B cell (primary cell): ENCODE measurements around the gene TOP3B. TPM values are rescaled to one million over a fixed set of nuclear protein-coding genes. Genes with fewer than 3 reads are reported as not detected.

Experiments used
- ATAC-seq: fragments of 200-7000 bp; cut with Tn5 transposase; one replicate; pipeline ENCODE4 v1.10.0; 2021; ENCODE audit warnings: low read depth, mild to moderate bottlenecking, moderate number of reproducible peaks, moderate library complexity
- CTCF ChIA-PET: fragments of 350-600 bp; sonication (Branson Sonifier 250); formaldehyde crosslinking; loops from one replicate; lab custom pipeline; 2021; ENCODE audit warnings: antibody characterized with exemption, inconsistent platforms; lab: Charles Lee
- POLR2A ChIA-PET: fragments of 350-600 bp; sonication (Branson Sonifier 250); formaldehyde crosslinking; loops from one replicate; lab custom pipeline; 2021; ENCODE audit warnings: antibody characterized with exemption; lab: Charles Lee
- DNase-seq: peaks from one replicate; pipeline ENCODE4 v3.0.0; 2013
- H2AFZ ChIP-seq: 2 replicates; pipeline ENCODE4 v1.6.1; 2012; ENCODE audit warnings: mild to moderate bottlenecking, low read depth, low read length; ENCODE audit not compliant: insufficient read depth, poor library complexity, severe bottlenecking
- H3K27ac ChIP-seq, 2 donors: 1 replicate in 1 of 2; 2 replicates in 1 of 2; pipeline ENCODE4 v1.5.1; 2012 to 2013; ENCODE audit warnings: low read length in 2 of 2, mild to moderate bottlenecking in 2 of 2, moderate library complexity in 1 of 2
- H3K27me3 ChIP-seq, 4 experiments: fragments of 200-600 bp in 1 of 4; sonication (generic) in 1 of 4; replicated peaks in 1 of 4; 1 replicate in 2 of 4; 2 replicates in 2 of 4; pipeline versions ENCODE4 v1.6.1 to v1.7.0; 2013 to 2016; ENCODE audit warnings: low read length in 3 of 4, mild to moderate bottlenecking in 2 of 4, mixed read lengths in 1 of 4, moderate library complexity in 1 of 4; ENCODE audit not compliant: insufficient read depth in 4 of 4, control insufficient read depth in 3 of 4; ENCODE audit errors: control extremely low read depth in 1 of 4
- H3K36me3 ChIP-seq, 2 experiments: replicated peaks in 1 of 2; 1 replicate in 1 of 2; 2 replicates in 1 of 2; pipeline versions ENCODE4 v1.6.1 to v1.7.1; 2013; ENCODE audit warnings: low read length in 1 of 2; ENCODE audit not compliant: insufficient read depth in 2 of 2, control insufficient read depth in 1 of 2; ENCODE audit errors: control extremely low read depth in 1 of 2, extremely low read depth in 1 of 2
- H3K4me1 ChIP-seq, 2 donors: fragments of 200-600 bp in 1 of 2; sonication (generic) in 1 of 2; 1 replicate in 1 of 2; 2 replicates in 1 of 2; pipeline versions ENCODE4 v1.5.1 to v1.6.1; 2013 to 2017; ENCODE audit warnings: low read length in 2 of 2; ENCODE audit not compliant: control insufficient read depth in 2 of 2, insufficient read depth in 2 of 2
- H3K4me2 ChIP-seq: replicated peaks from 2 replicates; pipeline ENCODE3; 2012; ENCODE audit warnings: mild to moderate bottlenecking, low read depth, low read length; ENCODE audit not compliant: poor library complexity, severe bottlenecking
- H3K4me3 ChIP-seq, 5 experiments: fragments of 200-600 bp in 1 of 5; sonication (generic) in 1 of 5; 1 replicate in 3 of 5; 2 replicates in 2 of 5; pipeline versions ENCODE4 v1.5.1 to v1.7.0; 2011 to 2016; ENCODE audit warnings: low read length in 4 of 5, mild to moderate bottlenecking in 4 of 5, low read depth in 2 of 5, control low read depth in 1 of 5, moderate library complexity in 1 of 5; ENCODE audit not compliant: insufficient read depth in 1 of 5; ENCODE audit errors: control extremely low read depth in 1 of 5, extremely low read depth in 1 of 5
- H3K79me2 ChIP-seq: fragments of 200-600 bp; sonication (generic); one replicate; pipeline ENCODE4 v1.6.0; 2016; ENCODE audit warnings: low read length; ENCODE audit not compliant: control insufficient read depth, insufficient read depth
- H3K9ac ChIP-seq: fragments of 200-600 bp; sonication (generic); 2 replicates; pipeline ENCODE4 v1.6.1; 2017; ENCODE audit warnings: mild to moderate bottlenecking, low read length, moderate library complexity
- H3K9me3 ChIP-seq, 3 donors: one replicate each; pipeline versions ENCODE4 v1.6.1 to v1.7.1; 2013; ENCODE audit warnings: low read length in 2 of 3; ENCODE audit not compliant: control insufficient read depth in 2 of 3, insufficient read depth in 1 of 3; ENCODE audit errors: control extremely low read depth in 1 of 3
- H4K20me1 ChIP-seq: 2 replicates; pipeline ENCODE4 v1.6.0; 2012; ENCODE audit warnings: mild to moderate bottlenecking, low read length; ENCODE audit not compliant: insufficient read depth, control insufficient read depth, poor library complexity, severe bottlenecking
- H3K27ac Mint-ChIP-seq: one replicate; pipeline ENCODE4 v1.8.0; 2021; ENCODE audit warnings: mixed read lengths
- H3K27me3 Mint-ChIP-seq: one replicate; pipeline ENCODE4 v1.8.0; 2021; ENCODE audit warnings: mixed read lengths
- H3K4me1 Mint-ChIP-seq: one replicate; pipeline ENCODE4 v1.8.0; 2021; ENCODE audit warnings: mixed read lengths
- H3K4me3 Mint-ChIP-seq: one replicate; pipeline ENCODE4 v1.8.0; 2021; ENCODE audit warnings: mixed read lengths
- H3K9me3 Mint-ChIP-seq: one replicate; pipeline ENCODE4 v1.8.0; 2022; ENCODE audit warnings: mixed read lengths; ENCODE audit not compliant: insufficient read depth
- EZH2 ChIP-seq: IDR thresholded peaks from 2 replicates; pipeline ENCODE4 v1.6.1; 2012; ENCODE audit warnings: borderline replicate concordance, low read depth, mild to moderate bottlenecking, moderate library complexity, low read length; ENCODE audit not compliant: insufficient read depth, poor library complexity, severe bottlenecking
- WGBS: methylation state at CpG from one replicate; pipeline ENCODE4 v1.1.5; 2013; ENCODE audit warnings: missing lambda C conversion rate; ENCODE audit not compliant: insufficient coverage; 5-methylcytosine and 5-hydroxymethylcytosine counted together
- intact Hi-C: fragments of 100-400 bp; cut with micrococcal nuclease; formaldehyde crosslinking; loops from one replicate; pipeline ENCODE4 v1.10.0; 2022
- polyA plus RNA-seq: library from polyadenylated mRNA; depleted of rRNA; stranded (reverse); fragments of >200 nt; gene quantifications from 2 replicates; pipeline ENCODE4 v1.2.3, GENCODE V29; 2012
- total RNA-seq, 2 donors: library from RNA; stranded (reverse); fragments of 120-200 nt in 1 of 2; gene quantifications; 1 replicate in 1 of 2; 2 replicates in 1 of 2; pipeline versions ENCODE4 v1.2.3 to v1.2.4, GENCODE V29; 2013 to 2022
- TF ChIP-seq, protein P1 (sequence below): fragments of 200-600 bp; IDR thresholded peaks from one replicate; pipeline ENCODE4 v1.8.0; 2022; ENCODE audit warnings: antibody characterized with exemption, mild to moderate bottlenecking

Gene TOP3B
- total and polyA plus RNA-seq, 2 donors (not counting 1 experiment from before 2014, with no cell fraction given): 77.1 to 105 TPM

DNA sequence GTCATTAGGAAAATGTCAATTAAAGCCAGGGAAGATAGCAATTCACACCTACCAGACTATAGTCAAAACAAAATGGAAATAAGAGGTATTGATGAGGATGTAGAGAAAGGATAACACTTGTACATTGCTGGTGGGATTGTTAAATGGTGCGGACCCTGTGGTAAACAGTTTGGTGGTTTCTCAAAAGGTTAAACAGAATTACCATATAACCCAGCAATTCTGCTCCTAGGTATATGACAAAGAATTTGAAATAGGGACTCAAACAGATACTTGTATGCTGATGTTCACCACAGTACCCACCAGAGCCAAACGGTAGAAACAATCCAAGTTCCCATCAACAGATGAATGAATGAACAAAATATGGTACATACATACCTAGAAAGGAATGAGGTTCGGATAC is 33.0 kb upstream of the TOP3B start:
- CTCF ChIA-PET: no interaction called here
- H3K9me3 Mint-ChIP-seq: no peaks in the 10 kb centered on the region
- ATAC-seq: no peak

DNA sequence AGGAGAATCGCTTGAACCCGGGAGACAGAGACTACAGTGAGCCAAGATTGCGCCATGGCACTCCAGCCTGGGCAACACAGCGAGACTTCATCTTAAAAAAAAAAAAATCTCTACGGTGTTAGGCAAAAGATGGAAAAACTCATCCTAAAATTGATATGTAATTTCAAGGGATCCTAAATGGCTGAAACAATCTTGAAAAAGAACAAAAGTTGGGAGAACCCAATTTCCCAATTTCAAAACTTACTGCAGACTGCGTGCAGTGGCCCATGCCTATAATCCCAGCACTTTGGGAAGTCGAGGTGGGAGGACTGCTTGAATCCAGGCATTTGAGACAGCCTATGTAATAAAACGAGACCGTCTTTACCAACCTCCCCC is 31.7 kb upstream of the TOP3B start:
- Histone ChIP-seq H3K4me1 (peaks cover 9 to 12% of the 10 kb centered on the region in 2 donors), H3K4me3 (no peak overlapping the region), H2AFZ (no peak overlapping the region), H3K79me2 (no peaks in the 10 kb centered on the region), H3K9me3 (no peaks in the 10 kb centered on the region), H3K27me3 (no peaks in the 10 kb centered on the region), H3K4me2 (no peak overlapping the region), H4K20me1 (no peaks in the 10 kb centered on the region), H3K27ac (no peak overlapping the region), H3K9ac (no peak overlapping the region), H3K36me3 (no peaks in the 10 kb centered on the region)
- Mint-ChIP-seq H3K27ac (no peak overlapping the region), H3K9me3 (no peaks in the 10 kb centered on the region), H3K4me3 (no peak overlapping the region), H3K4me1 (peaks cover 16% of the 10 kb centered on the region), H3K27me3 (no peaks in the 10 kb centered on the region)
- intact Hi-C loops: no loop called here
- ATAC-seq: no peak
- ChIA-PET CTCF (no interaction called here), POLR2A (no interaction called here)
- DNase-seq: no peak
- TF ChIP-seq, protein P1, sequence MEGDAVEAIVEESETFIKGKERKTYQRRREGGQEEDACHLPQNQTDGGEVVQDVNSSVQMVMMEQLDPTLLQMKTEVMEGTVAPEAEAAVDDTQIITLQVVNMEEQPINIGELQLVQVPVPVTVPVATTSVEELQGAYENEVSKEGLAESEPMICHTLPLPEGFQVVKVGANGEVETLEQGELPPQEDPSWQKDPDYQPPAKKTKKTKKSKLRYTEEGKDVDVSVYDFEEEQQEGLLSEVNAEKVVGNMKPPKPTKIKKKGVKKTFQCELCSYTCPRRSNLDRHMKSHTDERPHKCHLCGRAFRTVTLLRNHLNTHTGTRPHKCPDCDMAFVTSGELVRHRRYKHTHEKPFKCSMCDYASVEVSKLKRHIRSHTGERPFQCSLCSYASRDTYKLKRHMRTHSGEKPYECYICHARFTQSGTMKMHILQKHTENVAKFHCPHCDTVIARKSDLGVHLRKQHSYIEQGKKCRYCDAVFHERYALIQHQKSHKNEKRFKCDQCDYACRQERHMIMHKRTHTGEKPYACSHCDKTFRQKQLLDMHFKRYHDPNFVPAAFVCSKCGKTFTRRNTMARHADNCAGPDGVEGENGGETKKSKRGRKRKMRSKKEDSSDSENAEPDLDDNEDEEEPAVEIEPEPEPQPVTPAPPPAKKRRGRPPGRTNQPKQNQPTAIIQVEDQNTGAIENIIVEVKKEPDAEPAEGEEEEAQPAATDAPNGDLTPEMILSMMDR: no peak
- no peak for TF ChIP-seq EZH2
- 93% methylated on average over 2 of the region's 9 CpGs for WGBS

More for the DNA sequence above, 33.0 kb upstream of the TOP3B start:
- no peak for DNase-seq
- 86% methylated on average over 1 of the region's 3 CpGs for WGBS
- Histone ChIP-seq H3K27me3 (no peaks in the 10 kb centered on the region), H3K27ac (no peak overlapping the region), H3K4me3 (no peak overlapping the region), H2AFZ (no peak overlapping the region), H3K9ac (no peak overlapping the region), H4K20me1 (no peaks in the 10 kb centered on the region), H3K79me2 (no peaks in the 10 kb centered on the region), H3K4me1 (peaks cover 2 to 3% of the 10 kb centered on the region in 2 donors), H3K9me3 (no peaks in the 10 kb centered on the region), H3K4me2 (no peak overlapping the region), H3K36me3 (no peaks in the 10 kb centered on the region)
- Mint-ChIP-seq H3K27me3 (no peaks in the 10 kb centered on the region), H3K27ac (no peak overlapping the region), H3K4me1 (peaks cover 11% of the 10 kb centered on the region), H3K4me3 (no peak overlapping the region)
- POLR2A ChIA-PET: no interaction called here
- TF ChIP-seq, protein P1: no peak
- TF ChIP-seq EZH2: no peak
- intact Hi-C loops: no loop called here
